ENCODE data around the gene DENND6A. TPM values are rescaled to one million over a fixed set of nuclear protein-coding genes. Genes with fewer than 3 reads are reported as not detected.

The DENND6A gene
- total and polyA plus RNA-seq, 12 donors, result 7.8 to 29.3 (median 19.0) TPM

DNA sequence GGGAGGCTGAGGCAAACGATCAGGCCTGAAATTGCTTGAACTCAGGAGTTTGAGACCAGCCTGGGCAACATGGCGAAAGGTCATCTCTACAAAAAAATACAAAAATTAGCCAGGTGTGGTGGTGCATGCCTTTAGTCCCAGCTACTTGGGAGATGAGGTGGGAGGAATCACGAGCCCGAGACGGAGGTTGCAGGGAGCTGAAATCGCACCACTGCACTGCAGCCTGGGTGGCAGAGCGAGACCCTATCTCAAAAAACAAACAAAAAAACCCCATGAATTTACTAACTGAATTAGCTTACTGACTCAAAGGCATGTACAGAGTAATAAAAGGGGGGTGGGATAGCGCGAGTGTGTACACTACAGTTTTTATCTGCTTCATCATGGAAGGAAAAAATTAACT, 115.1 kb downstream of the DENND6A start:
- WGBS, 4 donors, result 92 to 96% (median 94%) methylated on average over 9 of the region's 9 CpGs
- intact Hi-C loops (cut with DNase I), result no loop called here
- H3K36me3 ChIP-seq (replicated peaks in 1 of 2), result peaks cover 0 to 75% of the 10 kb centered on the region in 2 donors

DNA sequence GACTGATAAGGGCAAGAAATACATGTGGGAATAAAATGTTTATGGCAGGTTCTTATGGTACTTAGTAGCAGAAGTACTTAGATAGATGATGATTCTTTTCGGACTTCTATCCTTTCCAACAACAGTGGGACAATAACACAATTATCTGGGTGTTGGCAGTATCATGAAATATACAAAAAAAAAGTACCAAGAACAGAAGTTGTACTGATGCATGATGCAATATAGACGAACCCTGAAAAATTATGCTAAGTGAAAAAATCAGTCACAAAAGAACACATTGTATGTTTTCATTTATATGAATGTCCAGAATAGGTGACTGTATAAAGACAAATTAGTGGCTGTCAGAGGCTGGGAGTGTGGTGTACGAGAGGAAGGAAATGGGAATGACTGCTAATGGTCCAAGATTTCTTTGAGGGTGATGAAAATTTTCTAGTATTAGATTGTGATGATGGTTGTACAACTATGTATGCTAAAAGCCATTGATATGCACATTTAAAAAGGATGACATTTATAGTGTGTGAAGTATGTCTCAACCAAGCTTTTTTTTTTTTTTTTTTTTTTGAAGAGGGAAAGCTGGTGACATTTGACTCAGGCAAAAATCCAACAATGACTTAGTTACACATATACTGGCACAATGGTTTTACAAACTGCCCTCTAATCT, 116.8 kb downstream of the DENND6A start:
- peaks cover 0 to 76% of the 10 kb centered on the region in 2 donors for H3K36me3 ChIP-seq (replicated peaks in 1 of 2)
- peaks cover 4 to 30% of the 10 kb centered on the region in 2 donors for H3K4me1 ChIP-seq (replicated peaks in 1 of 2)
- H3K4me3 ChIP-seq, result no peak overlapping the region
- peak overlapping the region in 3 of 5 donors; percentile 3 to 52 (median 30) for H3K27ac ChIP-seq
- 66 to 77% (median 72%) methylated on average over 3 of the region's 3 CpGs for WGBS, 4 donors
- no peak for TF ChIP-seq POLR2A (IDR thresholded peaks at IDR 0.05)
- TF ChIP-seq, protein P1, sequence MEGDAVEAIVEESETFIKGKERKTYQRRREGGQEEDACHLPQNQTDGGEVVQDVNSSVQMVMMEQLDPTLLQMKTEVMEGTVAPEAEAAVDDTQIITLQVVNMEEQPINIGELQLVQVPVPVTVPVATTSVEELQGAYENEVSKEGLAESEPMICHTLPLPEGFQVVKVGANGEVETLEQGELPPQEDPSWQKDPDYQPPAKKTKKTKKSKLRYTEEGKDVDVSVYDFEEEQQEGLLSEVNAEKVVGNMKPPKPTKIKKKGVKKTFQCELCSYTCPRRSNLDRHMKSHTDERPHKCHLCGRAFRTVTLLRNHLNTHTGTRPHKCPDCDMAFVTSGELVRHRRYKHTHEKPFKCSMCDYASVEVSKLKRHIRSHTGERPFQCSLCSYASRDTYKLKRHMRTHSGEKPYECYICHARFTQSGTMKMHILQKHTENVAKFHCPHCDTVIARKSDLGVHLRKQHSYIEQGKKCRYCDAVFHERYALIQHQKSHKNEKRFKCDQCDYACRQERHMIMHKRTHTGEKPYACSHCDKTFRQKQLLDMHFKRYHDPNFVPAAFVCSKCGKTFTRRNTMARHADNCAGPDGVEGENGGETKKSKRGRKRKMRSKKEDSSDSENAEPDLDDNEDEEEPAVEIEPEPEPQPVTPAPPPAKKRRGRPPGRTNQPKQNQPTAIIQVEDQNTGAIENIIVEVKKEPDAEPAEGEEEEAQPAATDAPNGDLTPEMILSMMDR (IDR thresholded peaks at IDR 0.05), result no peak
- intact Hi-C loops (cut with DNase I), result no loop called here
- no peaks in the 10 kb centered on the region for H3K27me3 ChIP-seq
- H3K9me3 ChIP-seq (replicated peaks in 1 of 3), result no peaks in the 10 kb centered on the region
- DNase-seq, result no peak

More for the DNA sequence above, 115.1 kb downstream of the DENND6A start:
- Histone ChIP-seq H3K9me3 (replicated peaks in 1 of 3) (no peaks in the 10 kb centered on the region), H3K4me1 (replicated peaks in 1 of 2) (peaks cover 4 to 30% of the 10 kb centered on the region in 2 donors), H3K27me3 (no peaks in the 10 kb centered on the region), H3K4me3 (no peak overlapping the region), H3K27ac (no peak overlapping the region)
- no peak for TF ChIP-seq POLR2A (IDR thresholded peaks at IDR 0.05)
- TF ChIP-seq, protein P1 (IDR thresholded peaks at IDR 0.05), result no peak
- DNase-seq, result no peak

Small RNA genes lying within 50 kb of the gene (small RNA-seq; reads per million reads assigned to genes)
- gene RNU6ATAC26P, result 0 reads per million in 2 donors

Other genes with a start within 250 kb of the DENND6A start
- 1 to 10 TPM in 1 of 9 donors, under 1 TPM in 8; 0.21 to 1.8 (median 0.46) TPM for gene DNAH12, start 148.7 kb downstream of the DENND6A start, total RNA-seq
- 1 to 10 TPM in 1 of 3 donors, under 1 TPM in 2; 0.16 to 1.4 (median 0.84) TPM for gene DNAH12, start 148.7 kb downstream of the DENND6A start, polyA plus RNA-seq
- 10 to 100 TPM; 19.4 to 42.3 (median 28.5) TPM for gene PDE12, start 136.8 kb downstream of the DENND6A start, total RNA-seq
- gene PDE12, start 136.8 kb downstream of the DENND6A start, polyA plus RNA-seq, result 10 to 100 TPM in 1 of 3 donors, 1 to 10 TPM in 2; 3.0 to 25.1 (median 3.4) TPM
- 100 to 1,000 TPM; 112 to 283 (median 169) TPM for gene ARF4, start 95.7 kb downstream of the DENND6A start, total RNA-seq
- 100 to 1,000 TPM in 2 of 3 donors, 10 to 100 TPM in 1; 67.2 to 443 (median 147) TPM for gene ARF4, start 95.7 kb downstream of the DENND6A start, polyA plus RNA-seq
- gene SLMAP, start 63.2 kb upstream of the DENND6A start, total RNA-seq, result 100 to 1,000 TPM in 5 of 9 donors, 10 to 100 TPM in 4; 56.4 to 134 (median 101) TPM
- 10 to 100 TPM; 18.9 to 68.6 (median 23.0) TPM for gene SLMAP, start 63.2 kb upstream of the DENND6A start, polyA plus RNA-seq

Measured in adrenal gland (tissue), 12 donors.